ENCODE measurements around the gene CD3D.

The CD3D gene

DNA sequence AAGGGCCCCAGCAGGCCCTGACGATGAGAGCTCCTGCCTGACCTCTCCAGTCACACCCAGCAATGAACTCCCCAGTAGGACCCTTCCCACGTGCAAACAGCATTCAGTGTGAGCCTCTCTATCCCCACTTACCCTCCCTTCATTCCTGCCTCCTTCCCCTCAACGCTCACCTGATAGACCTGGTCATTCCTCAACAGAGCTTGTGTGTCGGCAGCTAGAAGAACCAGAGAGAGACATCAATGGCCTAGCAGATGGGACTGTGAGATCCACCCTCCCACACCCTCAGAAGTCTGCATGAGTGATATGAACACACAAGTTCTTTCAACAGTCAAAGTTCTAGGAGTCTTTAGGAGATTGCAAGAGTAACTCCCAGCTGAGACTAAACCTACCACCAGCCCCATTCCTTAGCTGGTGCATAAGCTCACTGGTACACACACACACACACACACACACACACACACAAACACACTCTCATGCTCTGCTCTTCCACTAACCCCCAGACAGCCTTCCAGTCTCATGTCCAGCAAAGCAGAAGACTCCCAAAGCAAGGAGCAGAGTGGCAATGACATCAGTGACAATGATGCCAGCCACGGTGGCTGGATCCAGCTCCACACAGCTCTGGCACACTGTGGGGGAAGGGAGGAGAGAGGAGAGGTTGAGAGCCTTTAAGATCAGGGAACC lies 3.1 kb downstream of the CD3D start:
- H3K27ac ChIP-seq (ENCODE audit: low read depth, low read length): no peak overlapping the region
- peaks cover 46% of the 10 kb centered on the region for H3K27me3 ChIP-seq (ENCODE audit: insufficient read depth, low read length)
- H3K4me3 ChIP-seq (ENCODE audit: low read depth, low read length): no peak overlapping the region
- H3K36me3 ChIP-seq (ENCODE audit: insufficient read depth, low read length): no peaks in the 10 kb centered on the region
- H2AFZ ChIP-seq (ENCODE audit: low read length, unreplicated experiment): no peak overlapping the region
- no peaks in the 10 kb centered on the region for H3K4me1 ChIP-seq (ENCODE audit: control insufficient read depth, insufficient read depth, low read length, unreplicated experiment)
- H3K79me2 ChIP-seq (ENCODE audit: control insufficient read depth, insufficient read depth, low read length, unreplicated experiment): no peaks in the 10 kb centered on the region

DNA sequence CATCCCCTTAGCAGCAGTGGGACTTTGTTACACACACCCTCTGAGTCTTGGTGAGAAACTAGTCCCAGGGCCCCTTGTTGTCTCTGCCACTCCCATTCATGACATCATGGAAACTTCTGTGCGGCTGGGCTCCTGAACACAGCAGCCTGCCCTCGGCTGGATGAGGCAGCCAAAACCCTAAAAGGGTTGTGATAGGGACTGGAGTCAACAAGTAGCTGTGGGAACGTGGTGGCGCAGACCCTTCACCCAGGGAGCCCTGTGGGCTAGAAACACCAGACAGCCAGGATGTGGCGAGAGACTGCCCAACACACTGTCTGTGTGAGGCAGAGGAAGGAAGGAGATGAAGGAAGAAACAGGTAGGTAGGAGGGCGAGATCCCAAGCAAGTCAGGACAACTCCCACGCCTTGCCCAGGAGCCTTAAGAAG lies 3.9 kb downstream of the CD3D start:
- peaks cover 41% of the 10 kb centered on the region for H3K27me3 ChIP-seq (ENCODE audit: insufficient read depth, low read length)
- no peaks in the 10 kb centered on the region for H3K79me2 ChIP-seq (ENCODE audit: control insufficient read depth, insufficient read depth, low read length, unreplicated experiment)
- no peak overlapping the region for H3K27ac ChIP-seq (ENCODE audit: low read depth, low read length)
- H2AFZ ChIP-seq (ENCODE audit: low read length, unreplicated experiment): no peak overlapping the region
- no peaks in the 10 kb centered on the region for H3K36me3 ChIP-seq (ENCODE audit: insufficient read depth, low read length)
- no peaks in the 10 kb centered on the region for H3K4me1 ChIP-seq (ENCODE audit: control insufficient read depth, insufficient read depth, low read length, unreplicated experiment)
- H3K4me3 ChIP-seq (ENCODE audit: low read depth, low read length): no peak overlapping the region

DNA sequence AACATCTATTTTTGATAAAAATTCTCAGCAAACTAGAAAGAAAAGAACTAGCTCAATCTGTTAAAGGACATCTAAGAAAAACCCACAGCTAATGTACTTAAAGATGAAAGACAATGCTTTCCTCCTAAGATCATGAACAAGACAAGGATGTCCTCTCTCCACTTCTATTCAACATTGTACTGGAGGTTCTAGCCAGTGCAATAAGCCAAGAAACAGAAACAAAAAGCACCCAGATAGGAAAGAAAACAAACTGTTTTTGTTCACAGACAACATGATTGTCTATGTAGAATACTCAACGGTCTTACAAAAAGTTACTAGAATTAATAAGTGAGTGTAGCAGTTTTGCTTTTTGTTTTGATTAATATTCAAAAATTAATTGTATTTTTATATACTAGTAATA lies 7.8 kb downstream of the CD3D start:
- Histone ChIP-seq H3K4me1 (ENCODE audit: control insufficient read depth, insufficient read depth, low read length, unreplicated experiment) (no peaks in the 10 kb centered on the region), H3K36me3 (ENCODE audit: insufficient read depth, low read length) (no peaks in the 10 kb centered on the region), H2AFZ (ENCODE audit: low read length, unreplicated experiment) (no peak overlapping the region), H3K4me3 (ENCODE audit: low read depth, low read length) (no peak overlapping the region), H3K79me2 (ENCODE audit: control insufficient read depth, insufficient read depth, low read length, unreplicated experiment) (no peaks in the 10 kb centered on the region), H3K27ac (ENCODE audit: low read depth, low read length) (no peak overlapping the region), H3K27me3 (ENCODE audit: insufficient read depth, low read length) (peaks cover 28% of the 10 kb centered on the region)

DNA sequence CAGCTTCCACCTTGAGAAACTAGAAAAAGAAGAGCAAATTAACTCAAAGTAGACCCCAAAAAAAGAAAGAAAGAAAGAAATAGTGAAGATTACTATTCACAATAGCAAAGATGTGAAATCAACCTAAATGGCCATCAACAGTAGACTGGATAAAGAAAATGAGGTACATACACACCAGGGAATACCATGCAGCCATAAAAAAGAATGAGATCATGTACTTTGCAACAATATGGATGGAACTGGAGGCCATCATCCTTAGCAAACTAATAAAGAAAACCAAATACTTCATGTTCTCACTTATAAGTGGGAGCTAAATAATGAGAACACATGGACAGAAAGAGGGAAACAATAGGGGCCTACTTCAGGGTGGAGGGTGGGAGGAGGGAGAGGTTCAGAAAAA lies 13.8 kb downstream of the CD3D start:
- Histone ChIP-seq H3K79me2 (ENCODE audit: control insufficient read depth, insufficient read depth, low read length, unreplicated experiment) (no peaks in the 10 kb centered on the region), H3K4me3 (ENCODE audit: low read depth, low read length) (no peak overlapping the region), H2AFZ (ENCODE audit: low read length, unreplicated experiment) (no peak overlapping the region), H3K27ac (ENCODE audit: low read depth, low read length) (no peak overlapping the region), H3K27me3 (ENCODE audit: insufficient read depth, low read length) (peaks cover 28% of the 10 kb centered on the region), H3K4me1 (ENCODE audit: control insufficient read depth, insufficient read depth, low read length, unreplicated experiment) (no peaks in the 10 kb centered on the region), H3K36me3 (ENCODE audit: insufficient read depth, low read length) (no peaks in the 10 kb centered on the region)

DNA sequence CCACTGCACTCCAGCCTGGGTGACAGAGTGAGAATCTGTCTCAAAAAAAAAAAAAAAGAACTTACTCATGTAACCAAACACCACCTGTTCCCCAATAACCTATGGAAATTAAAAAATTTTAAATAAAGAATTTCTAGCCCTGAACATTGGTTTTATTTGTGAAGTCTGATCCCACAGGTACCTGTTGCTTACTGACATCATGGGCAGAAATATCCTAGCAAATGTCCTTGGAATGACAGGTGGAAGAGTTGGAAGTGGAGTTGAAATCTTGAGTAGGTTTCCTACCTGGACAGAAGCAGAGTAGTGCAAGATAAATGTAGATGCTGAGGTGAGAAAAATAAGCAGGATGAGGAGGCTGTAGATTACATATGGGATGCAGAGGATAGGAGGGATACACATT lies 17.2 kb downstream of the CD3D start:
- Histone ChIP-seq H3K27me3 (ENCODE audit: insufficient read depth, low read length) (peaks cover 42% of the 10 kb centered on the region), H3K4me1 (ENCODE audit: control insufficient read depth, insufficient read depth, low read length, unreplicated experiment) (no peaks in the 10 kb centered on the region), H3K4me3 (ENCODE audit: low read depth, low read length) (no peak overlapping the region), H3K36me3 (ENCODE audit: insufficient read depth, low read length) (no peaks in the 10 kb centered on the region), H3K79me2 (ENCODE audit: control insufficient read depth, insufficient read depth, low read length, unreplicated experiment) (no peaks in the 10 kb centered on the region), H3K27ac (ENCODE audit: low read depth, low read length) (no peak overlapping the region), H2AFZ (ENCODE audit: low read length, unreplicated experiment) (no peak overlapping the region)

DNA sequence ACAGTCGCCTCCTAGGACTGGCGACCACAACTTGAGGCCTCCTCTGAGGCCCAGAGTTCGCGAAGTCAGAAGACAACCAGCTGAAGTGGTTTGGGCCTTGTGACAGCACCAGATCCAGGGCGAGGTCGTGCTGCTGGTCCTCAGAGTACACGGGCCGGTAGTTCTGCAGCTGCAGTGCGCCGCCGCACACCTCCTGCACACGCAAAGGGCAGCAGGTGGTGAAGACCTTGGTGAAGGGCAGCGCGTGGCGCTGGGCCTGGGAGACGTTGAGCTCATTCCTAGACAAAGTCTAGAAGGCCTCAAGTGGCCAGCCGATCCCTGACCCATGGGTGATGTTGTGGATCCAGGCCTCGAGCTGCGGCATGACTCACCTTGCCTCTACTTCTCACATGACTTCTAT lies 19.8 kb downstream of the CD3D start:
- no peak overlapping the region for H3K4me3 ChIP-seq (ENCODE audit: low read depth, low read length)
- H3K4me1 ChIP-seq (ENCODE audit: control insufficient read depth, insufficient read depth, low read length, unreplicated experiment): no peaks in the 10 kb centered on the region
- no peak overlapping the region for H3K27ac ChIP-seq (ENCODE audit: low read depth, low read length)
- H3K36me3 ChIP-seq (ENCODE audit: insufficient read depth, low read length): no peaks in the 10 kb centered on the region
- H3K27me3 ChIP-seq (ENCODE audit: insufficient read depth, low read length): peaks cover 52% of the 10 kb centered on the region
- H2AFZ ChIP-seq (ENCODE audit: low read length, unreplicated experiment): no peak overlapping the region
- H3K79me2 ChIP-seq (ENCODE audit: control insufficient read depth, insufficient read depth, low read length, unreplicated experiment): no peaks in the 10 kb centered on the region

DNA sequence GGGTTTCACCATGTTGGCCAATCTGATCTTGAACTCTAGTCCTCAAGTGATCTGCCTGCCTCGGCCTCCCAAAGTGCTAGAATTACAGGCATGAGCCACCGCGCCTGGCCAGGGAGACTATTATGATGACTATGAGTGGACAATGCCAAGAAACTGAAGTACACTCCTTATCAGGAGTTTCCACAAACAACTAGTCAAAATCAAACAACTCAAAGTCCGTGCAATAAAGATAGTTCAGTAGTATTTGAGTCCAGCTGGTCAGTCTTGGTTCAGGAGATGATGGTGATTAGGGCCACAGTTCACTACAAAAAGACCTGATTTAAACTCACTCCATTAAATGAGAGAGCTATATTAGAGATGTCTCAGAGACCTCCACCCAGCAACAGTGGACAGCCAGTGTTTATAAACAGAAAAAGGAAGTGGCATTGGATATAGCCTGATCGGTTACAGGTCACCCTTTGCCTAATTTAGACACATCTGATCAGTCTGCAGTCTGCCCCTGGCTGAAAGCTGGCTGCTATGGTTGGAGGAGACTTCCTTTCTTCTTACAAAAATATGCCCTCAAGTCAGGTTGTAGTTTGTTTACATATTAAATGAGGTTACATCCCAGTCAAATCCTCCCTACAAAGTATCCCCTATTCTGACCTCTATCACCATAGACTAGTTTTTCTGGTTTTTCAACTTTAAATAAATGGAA lies 21.0 kb downstream of the CD3D start:
- Histone ChIP-seq H3K4me3 (ENCODE audit: low read depth, low read length) (no peak overlapping the region), H3K27ac (ENCODE audit: low read depth, low read length) (no peak overlapping the region), H2AFZ (ENCODE audit: low read length, unreplicated experiment) (no peak overlapping the region), H3K36me3 (ENCODE audit: insufficient read depth, low read length) (no peaks in the 10 kb centered on the region), H3K4me1 (ENCODE audit: control insufficient read depth, insufficient read depth, low read length, unreplicated experiment) (no peaks in the 10 kb centered on the region), H3K27me3 (ENCODE audit: insufficient read depth, low read length) (peaks cover 51% of the 10 kb centered on the region), H3K79me2 (ENCODE audit: control insufficient read depth, insufficient read depth, low read length, unreplicated experiment) (no peaks in the 10 kb centered on the region)

DNA sequence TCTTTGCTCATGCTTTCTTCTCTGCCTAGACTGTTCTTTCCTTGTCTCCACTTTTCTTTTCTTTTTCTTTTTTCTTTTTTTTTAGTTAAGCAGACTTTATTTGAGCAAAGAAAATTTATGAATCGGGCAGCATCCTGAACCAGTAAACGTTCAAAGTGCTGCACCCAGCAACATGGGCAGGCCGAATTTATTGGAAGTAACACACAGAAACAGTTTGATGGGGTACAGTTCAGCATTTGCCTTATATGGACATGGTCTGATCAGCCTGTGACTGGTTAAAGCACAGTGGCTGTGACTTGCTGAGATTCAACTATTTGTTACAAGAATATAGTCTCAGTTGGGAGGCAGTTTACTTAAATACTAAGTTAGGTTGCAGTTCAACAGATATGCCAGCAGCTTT lies 22.0 kb downstream of the CD3D start:
- Histone ChIP-seq H3K4me3 (ENCODE audit: low read depth, low read length) (no peak overlapping the region), H3K27me3 (ENCODE audit: insufficient read depth, low read length) (peaks cover 57% of the 10 kb centered on the region), H3K36me3 (ENCODE audit: insufficient read depth, low read length) (no peaks in the 10 kb centered on the region), H3K27ac (ENCODE audit: low read depth, low read length) (no peak overlapping the region), H2AFZ (ENCODE audit: low read length, unreplicated experiment) (no peak overlapping the region), H3K79me2 (ENCODE audit: control insufficient read depth, insufficient read depth, low read length, unreplicated experiment) (no peaks in the 10 kb centered on the region), H3K4me1 (ENCODE audit: control insufficient read depth, insufficient read depth, low read length, unreplicated experiment) (no peaks in the 10 kb centered on the region)

DNA sequence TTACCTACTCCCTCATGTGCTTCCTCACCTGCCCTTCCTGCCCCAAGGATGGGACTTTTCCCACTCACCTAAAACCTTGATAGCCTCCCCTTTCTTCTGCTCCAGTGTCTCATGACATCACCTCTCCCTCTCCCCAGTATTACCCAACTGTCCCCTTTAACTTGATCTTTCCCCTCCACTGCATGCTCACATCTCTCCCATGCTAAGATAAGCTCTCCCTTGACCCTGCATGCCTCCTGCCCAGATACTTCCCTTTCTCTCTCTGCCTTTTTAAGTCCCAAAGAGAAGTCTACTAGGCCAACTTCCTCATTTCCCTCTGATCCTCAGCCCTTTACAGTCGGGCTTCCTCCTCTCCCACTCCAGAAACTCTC lies 23.2 kb downstream of the CD3D start:
- H3K4me1 ChIP-seq (ENCODE audit: control insufficient read depth, insufficient read depth, low read length, unreplicated experiment): no peaks in the 10 kb centered on the region
- H2AFZ ChIP-seq (ENCODE audit: low read length, unreplicated experiment): no peak overlapping the region
- peaks cover 65% of the 10 kb centered on the region for H3K27me3 ChIP-seq (ENCODE audit: insufficient read depth, low read length)
- H3K79me2 ChIP-seq (ENCODE audit: control insufficient read depth, insufficient read depth, low read length, unreplicated experiment): no peaks in the 10 kb centered on the region
- H3K4me3 ChIP-seq (ENCODE audit: low read depth, low read length): no peak overlapping the region
- H3K36me3 ChIP-seq (ENCODE audit: insufficient read depth, low read length): no peaks in the 10 kb centered on the region
- H3K27ac ChIP-seq (ENCODE audit: low read depth, low read length): no peak overlapping the region

DNA sequence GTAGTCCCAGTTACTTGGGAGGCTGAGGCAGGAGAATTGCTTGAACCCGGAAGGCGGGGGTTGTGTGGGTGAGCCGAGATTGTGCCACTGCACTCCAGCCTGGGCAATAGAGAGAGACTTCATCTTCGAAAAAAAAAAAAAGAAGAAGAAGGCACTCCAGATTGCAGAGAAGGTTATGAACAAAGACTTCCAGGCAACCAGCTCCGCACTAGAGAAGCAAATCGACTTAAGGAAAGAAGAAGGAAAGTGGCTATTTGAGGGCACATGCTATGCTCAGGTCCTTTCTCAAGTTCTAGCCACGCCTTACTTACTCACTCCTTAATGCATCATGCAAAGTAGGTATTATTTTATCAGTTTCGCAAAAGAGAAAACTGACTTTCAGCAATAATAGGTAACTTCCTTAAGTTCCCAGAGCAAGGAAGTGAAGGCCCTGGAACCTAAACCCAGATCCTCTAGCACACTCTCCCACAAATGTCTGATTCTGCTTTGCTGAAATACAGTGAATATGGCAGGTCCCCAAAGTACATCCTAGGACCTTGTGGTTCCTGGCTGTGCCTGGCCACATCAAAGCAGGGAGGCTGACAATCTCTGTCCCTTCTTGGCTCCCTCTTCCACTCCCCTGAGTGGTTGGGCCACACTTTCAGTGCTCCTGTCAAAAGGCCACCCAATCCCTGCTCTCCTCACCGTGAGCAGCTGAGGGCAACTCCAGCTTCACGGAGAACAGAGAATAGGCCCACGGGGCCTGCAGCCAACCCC lies 23.7 kb downstream of the CD3D start:
- Histone ChIP-seq H3K27ac (ENCODE audit: low read depth, low read length) (no peak overlapping the region), H2AFZ (ENCODE audit: low read length, unreplicated experiment) (no peak overlapping the region), H3K4me3 (ENCODE audit: low read depth, low read length) (no peak overlapping the region), H3K79me2 (ENCODE audit: control insufficient read depth, insufficient read depth, low read length, unreplicated experiment) (no peaks in the 10 kb centered on the region), H3K36me3 (ENCODE audit: insufficient read depth, low read length) (no peaks in the 10 kb centered on the region), H3K4me1 (ENCODE audit: control insufficient read depth, insufficient read depth, low read length, unreplicated experiment) (no peaks in the 10 kb centered on the region), H3K27me3 (ENCODE audit: insufficient read depth, low read length) (peaks cover 68% of the 10 kb centered on the region)

DNA sequence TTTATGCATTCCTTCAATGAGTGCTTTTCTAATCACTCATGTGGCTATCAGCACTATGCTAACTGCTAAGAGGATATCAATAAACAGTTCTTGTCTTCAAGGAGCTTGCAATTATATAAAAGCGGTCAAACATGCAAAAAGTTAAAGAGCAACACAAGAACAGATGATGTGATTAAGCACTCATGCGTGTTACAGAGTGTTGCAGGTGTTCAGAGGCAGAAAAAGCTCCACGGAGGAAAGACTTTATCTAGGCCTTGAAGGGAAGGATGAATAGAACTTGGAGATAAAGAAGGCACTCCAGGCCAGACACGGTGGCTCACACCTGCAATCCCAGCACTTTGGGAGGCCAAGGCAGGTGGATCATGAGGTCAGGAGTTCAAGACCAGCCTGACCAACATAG lies 24.4 kb downstream of the CD3D start:
- H3K4me1 ChIP-seq (ENCODE audit: control insufficient read depth, insufficient read depth, low read length, unreplicated experiment): no peaks in the 10 kb centered on the region
- H3K79me2 ChIP-seq (ENCODE audit: control insufficient read depth, insufficient read depth, low read length, unreplicated experiment): no peaks in the 10 kb centered on the region
- no peaks in the 10 kb centered on the region for H3K36me3 ChIP-seq (ENCODE audit: insufficient read depth, low read length)
- no peak overlapping the region for H3K27ac ChIP-seq (ENCODE audit: low read depth, low read length)
- H3K27me3 ChIP-seq (ENCODE audit: insufficient read depth, low read length): peaks cover 68% of the 10 kb centered on the region
- H2AFZ ChIP-seq (ENCODE audit: low read length, unreplicated experiment): no peak overlapping the region
- H3K4me3 ChIP-seq (ENCODE audit: low read depth, low read length): no peak overlapping the region
